GM18517 (cell line): ENCODE measurements around the gene IZUMO1R.
"Not testable (repeated sequence)": the region's sequence is repeated elsewhere in the genome, so short reads cannot be mapped to it uniquely, and the experiment has no call there.

Experiments
- ATAC-seq: cut with Tn5 transposase; IDR thresholded peaks from one replicate; pipeline ENCODE4 v1.9.1; 2021; ENCODE audit warnings: mild to moderate bottlenecking, moderate library complexity; ENCODE audit not compliant: unreplicated experiment

The IZUMO1R gene

DNA sequence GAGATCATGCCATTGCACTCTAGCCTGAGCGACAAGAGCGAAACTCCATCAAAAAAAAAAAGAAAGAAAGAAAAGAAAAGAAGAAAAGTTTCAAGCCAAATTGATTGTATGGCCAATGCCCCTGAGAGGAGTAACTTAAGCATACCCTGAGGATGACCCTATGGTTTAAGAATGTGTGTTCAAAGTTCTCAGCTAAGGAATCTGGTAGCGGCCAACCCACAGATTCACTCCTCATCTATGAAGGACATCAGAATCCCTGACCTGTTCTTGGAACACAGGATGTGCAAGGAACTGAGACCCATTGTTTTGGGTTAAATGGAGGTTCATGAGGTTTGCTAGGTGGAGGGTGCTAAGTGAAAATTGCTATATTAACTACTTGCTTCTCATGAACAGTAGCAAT is 18.1 kb downstream of the IZUMO1R start:
- no peak for ATAC-seq

DNA sequence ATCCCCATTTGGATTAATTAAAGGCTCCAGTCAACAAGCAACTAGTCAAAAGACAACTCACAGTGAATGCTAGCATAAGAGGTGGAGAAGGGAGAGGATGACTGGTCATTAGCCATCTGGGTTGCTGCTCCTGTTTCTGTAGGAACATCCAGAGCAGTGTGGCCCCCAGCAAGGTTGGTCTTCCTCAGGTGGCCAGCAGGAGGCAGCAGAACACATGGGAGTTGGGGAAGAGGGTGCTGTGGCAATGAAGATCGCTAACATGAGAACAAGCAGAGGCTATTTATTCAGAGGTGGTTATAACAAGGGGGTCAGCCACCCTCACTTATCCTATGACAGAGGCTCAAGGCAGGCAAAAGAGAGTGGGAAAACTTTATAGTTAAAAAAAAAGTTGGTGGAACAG is 21.3 kb downstream of the IZUMO1R start:
- no peak for ATAC-seq

DNA sequence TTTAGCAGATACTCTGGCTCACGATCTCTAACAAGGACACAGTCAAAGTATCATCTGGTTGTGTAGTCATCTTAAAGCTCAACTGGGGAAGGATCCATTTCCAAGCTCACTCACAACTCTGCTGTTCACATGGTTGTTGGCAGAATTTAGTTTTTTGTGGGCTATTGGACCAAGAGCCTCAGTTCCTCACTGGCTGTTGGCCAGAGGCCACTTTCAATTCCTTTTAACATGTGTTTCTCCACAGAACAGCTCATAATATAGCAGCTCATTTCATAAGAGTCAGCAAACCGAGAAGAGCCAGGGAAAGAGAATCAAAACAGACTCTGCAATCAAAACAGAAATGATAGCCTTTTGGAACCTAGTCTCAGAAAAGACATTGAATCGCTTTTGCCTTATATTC is 22.6 kb downstream of the IZUMO1R start:
- no peak for ATAC-seq

DNA sequence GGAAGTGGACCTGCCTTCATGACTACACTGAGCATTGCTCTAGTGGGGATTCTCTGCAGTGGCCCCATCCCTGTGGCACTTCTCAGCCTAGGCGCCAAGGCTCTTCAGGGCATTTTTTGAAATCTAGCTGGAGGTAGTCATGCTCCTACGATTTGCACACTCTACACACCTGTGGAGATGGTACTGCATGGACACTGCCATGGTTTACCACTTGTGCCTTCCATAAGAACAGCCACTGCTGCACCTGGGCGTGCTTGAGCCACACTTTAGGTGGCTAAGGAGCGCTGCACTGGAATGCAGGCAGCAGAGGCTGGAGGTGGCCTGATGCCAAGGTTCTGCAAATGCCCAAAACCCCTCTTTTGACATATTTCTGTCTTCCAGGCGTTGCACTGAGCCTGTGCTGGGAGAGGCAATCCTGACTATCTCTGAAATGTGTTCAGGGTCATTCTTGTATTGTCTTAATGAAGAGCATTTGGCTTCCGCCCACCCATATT is 24.3 kb downstream of the IZUMO1R start:
- no peak for ATAC-seq

DNA sequence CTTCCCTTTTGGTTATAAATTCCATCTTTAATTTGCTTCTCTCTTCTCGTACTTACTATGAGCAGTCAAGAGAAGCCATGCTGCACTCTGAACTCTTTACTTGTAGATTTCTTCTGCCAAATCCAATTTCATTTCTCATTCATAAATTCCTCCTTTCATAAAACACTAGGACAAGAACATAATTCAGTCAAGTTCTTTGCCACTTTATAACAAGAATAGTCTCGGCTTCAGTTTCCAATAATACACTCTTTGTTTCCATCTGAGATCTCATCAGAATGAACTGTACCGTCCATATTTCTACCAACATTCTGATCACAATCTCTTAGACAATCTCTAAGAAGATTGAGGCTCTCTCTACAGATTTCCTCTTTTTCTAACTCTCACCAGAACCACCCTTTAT is 25.1 kb downstream of the IZUMO1R start:
- ATAC-seq = no peak

DNA sequence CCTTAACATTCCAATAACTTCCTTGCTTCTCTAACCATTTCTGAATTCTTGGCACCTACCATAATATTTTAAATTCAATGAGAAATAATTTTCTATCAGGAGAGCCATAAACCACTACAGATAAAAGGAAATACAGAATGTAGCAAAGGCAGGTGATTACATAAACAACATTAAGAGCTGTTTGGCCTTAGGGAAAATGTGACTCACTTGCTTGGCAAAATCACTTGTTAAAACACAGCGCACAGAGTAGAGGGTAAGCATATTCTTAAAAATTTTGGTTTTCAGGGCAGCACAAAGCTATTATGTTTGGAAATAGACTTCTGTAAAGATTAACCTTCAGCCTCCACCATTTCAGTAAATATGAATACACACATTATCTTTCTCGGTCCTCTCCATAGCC is 26.4 kb downstream of the IZUMO1R start:
- ATAC-seq = no peak

DNA sequence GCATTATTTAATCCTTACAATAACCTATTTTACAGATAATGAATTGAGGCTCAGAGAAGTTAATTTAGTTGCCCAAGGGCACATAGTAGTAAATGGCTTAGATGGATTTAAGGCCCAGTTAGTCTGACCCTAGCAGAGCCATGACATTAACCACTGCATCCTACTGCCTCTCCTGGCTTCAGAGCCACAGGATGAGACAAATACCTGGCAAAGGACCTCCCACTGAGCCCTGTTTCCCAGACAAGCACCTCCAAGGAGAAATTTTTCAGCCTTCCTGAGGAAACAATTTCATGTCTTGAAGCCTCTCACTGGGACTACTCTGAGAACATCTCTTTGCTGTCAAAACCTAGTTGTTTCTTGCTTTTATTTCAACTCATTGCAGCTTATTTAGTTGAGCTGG is 28.4 kb downstream of the IZUMO1R start:
- no peak for ATAC-seq

DNA sequence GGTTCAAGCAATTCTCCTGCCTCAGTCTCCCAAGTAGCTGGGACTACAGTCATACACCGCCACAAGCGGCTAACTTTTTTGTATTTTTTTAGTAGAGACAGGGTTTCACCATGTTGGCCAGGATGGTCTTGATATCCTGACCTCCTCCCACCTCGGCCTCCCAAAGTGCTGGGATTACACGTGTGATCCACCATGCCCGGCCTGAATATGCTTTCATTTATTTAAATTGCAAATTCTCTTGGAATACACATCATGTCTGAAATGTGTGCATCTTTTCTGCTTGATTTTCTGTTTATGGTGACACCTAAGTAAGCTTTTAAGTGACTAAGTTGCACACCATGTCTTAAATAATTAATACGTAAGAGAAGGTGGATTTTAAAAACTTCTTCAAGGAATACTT is 31.7 kb downstream of the IZUMO1R start:
- no peak for ATAC-seq

DNA sequence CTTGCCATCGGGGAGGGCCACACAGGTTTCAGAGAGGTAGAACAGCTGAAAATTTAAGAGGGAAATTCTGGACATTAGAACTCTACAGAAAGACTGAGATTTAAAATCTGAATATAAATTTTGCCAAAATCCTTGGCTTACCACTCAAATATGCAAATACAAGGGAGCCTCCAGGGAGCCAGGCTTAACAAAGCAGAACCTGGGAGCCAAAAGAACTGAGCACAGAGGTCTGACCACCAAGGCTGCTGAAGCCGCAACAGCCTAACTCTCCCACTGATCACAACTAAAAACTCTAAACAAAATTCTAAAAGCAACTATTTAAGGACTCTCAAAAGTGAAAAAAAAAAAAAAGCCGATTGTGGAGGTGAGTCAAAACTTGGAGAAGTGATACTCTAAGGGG is 34.3 kb downstream of the IZUMO1R start:
- ATAC-seq = no peak

DNA sequence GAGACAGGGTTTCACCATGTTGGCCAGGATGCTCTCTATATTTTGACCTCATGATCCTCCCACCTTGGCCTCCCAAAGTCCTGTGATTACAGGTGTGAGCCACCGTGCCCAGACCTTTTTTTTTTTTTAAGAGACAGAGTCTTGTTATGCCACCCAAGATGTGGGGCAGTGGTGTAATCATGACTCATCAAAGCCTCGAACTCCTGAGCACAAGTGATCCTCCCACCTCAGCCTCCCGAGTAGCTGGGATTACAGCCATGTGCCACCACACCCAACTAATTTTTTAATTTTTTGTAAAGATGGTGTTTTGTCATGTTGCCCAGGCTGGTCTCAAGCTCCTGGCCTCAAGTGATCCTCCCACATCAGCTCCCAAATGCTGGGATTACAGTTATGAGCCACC is 37.9 kb downstream of the IZUMO1R start:
- ATAC-seq = no peak

DNA sequence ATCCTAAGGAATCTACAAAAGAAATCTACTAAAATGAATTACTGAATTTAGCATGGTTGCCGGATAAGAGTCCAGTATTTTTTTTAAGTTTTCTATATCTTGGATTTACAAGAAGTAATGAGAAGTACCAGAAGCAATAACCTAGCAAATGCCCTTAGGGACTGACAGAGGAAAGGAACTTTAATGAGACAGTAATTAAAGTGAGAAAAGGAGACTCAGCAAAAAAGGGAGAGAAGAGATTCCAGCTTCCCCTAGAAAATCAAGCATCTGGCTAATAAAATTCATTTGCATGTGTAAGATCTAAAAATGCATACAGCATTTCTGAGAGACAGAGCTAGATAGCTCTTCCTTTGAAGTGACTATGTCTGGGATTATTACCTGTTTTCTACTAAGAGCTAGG is 39.1 kb downstream of the IZUMO1R start:
- ATAC-seq = no peak

DNA sequence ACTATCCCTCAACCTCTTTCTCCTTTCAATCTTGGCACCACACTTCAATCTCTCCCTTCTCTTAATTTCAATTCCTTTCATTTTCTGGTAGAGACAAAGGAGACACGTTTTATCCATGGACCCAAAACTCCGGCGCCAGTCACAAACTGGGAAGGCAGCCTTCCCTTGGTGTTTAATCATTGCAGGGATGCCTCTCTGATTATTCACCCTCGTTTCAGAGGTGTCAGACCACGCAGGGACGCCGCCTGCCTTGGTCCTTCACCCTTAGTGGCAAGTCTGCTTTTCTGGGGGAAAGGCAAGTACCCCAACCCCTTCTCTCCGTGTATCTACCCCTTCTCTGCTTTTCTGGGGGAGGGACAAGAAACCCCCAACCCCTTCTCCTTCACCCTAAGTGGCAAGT is 41.9 kb downstream of the IZUMO1R start:
- not testable (repeated sequence) for ATAC-seq

DNA sequence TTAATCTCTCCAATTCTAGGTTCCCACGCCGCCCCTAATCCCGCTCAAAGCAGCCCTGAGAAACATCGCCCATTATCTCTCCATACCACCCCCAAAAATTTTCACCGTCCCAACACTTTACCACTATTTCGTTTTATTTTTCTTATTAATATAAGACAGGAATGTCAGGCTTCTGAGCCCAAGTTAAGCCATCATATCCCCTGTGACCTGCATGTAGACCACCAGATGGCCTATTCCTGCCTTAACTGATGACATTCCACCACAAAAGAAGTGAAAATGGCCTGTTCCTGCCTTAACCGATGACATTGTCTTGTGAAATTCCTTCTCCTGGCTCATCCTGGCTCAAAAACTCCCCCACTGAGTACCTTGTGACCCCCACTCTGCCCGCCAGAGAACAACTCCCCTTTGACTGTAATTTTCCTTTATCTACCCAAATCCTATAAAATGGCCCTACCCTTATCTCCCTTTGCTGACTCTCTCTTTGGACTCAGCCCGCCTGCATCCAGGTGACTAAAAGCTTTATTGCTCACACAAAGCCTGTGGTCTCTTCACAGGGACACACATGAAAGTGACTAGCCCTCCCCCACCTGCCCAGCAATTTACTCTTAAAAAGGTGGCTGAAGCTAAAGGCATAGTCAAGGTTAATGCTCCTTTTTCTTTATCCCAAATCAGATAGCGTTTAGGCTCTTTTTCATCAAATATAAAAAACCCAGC is 46.6 kb downstream of the IZUMO1R start:
- ATAC-seq = not testable (repeated sequence)
